HUES48 (cell line): ENCODE measurements around the gene AMBRA1.

Experiments used
- H3K27ac ChIP-seq: one replicate; pipeline ENCODE4 v1.7.0; 2013; ENCODE audit warnings: low read depth, low read length, inconsistent platforms
- H3K27me3 ChIP-seq: 2 replicates; pipeline ENCODE4 v1.6.1; 2013; ENCODE audit warnings: mild to moderate bottlenecking, low read length; ENCODE audit not compliant: control insufficient read depth, insufficient read depth
- H3K36me3 ChIP-seq: 2 replicates; pipeline ENCODE4 v1.6.1; 2013; ENCODE audit warnings: low read length; ENCODE audit not compliant: control insufficient read depth, insufficient read depth
- H3K4me1 ChIP-seq: 2 replicates; pipeline ENCODE4 v1.6.1; 2013; ENCODE audit warnings: mild to moderate bottlenecking, low read length; ENCODE audit not compliant: control insufficient read depth, insufficient read depth
- H3K4me3 ChIP-seq: 2 replicates; pipeline ENCODE4 v1.5.1; 2013; ENCODE audit warnings: mild to moderate bottlenecking, low read depth, low read length
- H3K9ac ChIP-seq: 2 replicates; pipeline ENCODE4 v1.6.1; 2013; ENCODE audit warnings: mild to moderate bottlenecking, low read depth, low read length, moderate library complexity
- H3K9me3 ChIP-seq: 2 replicates; pipeline ENCODE4 v1.6.1; 2013; ENCODE audit warnings: low read length; ENCODE audit not compliant: control insufficient read depth, insufficient read depth

AMBRA1 gene

GRCh38 chr11:46471943-46472661 lies 121.7 kb downstream of the AMBRA1 start:
- Histone ChIP-seq H3K4me3 (no peak overlapping the region), H3K27ac (no peak overlapping the region), H3K9me3 (no peaks in the 10 kb centered on the region), H3K27me3 (no peaks in the 10 kb centered on the region), H3K36me3 (peaks cover 5% of the 10 kb centered on the region; the same call in 1 of the 2 replicates), H3K4me1 (no peaks in the 10 kb centered on the region), H3K9ac (no peak overlapping the region)

GRCh38 chr11:46469926-46470325 lies 123.9 kb downstream of the AMBRA1 start:
- H3K36me3 ChIP-seq: peaks cover 5% of the 10 kb centered on the region; the same call in 1 of the 2 replicates
- no peak overlapping the region for H3K4me3 ChIP-seq
- H3K9me3 ChIP-seq: no peaks in the 10 kb centered on the region
- no peak overlapping the region for H3K27ac ChIP-seq
- H3K4me1 ChIP-seq: peaks cover 10% of the 10 kb centered on the region
- no peak overlapping the region for H3K9ac ChIP-seq
- H3K27me3 ChIP-seq: no peaks in the 10 kb centered on the region

DNA sequence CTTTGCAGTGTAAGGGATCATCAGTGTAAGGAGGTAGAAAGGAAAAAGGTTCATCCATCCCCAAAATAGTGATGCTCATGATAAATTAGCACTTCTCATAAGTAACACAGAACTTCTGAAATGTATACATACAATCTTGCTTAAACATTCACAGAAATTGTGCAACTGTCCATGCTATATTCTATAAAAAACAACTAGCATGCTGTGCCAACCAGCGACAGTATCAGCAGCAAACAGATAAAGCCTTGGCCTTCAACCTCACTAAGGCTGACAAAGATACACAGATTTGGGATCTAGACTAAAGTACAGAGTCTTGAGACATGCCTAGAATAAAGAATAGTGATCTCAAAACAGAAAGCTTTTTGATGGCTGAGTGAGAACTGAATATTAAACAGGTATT lies 128.1 kb downstream of the AMBRA1 start:
- H3K4me3 ChIP-seq: no peak overlapping the region
- no peaks in the 10 kb centered on the region for H3K9me3 ChIP-seq
- no peak overlapping the region for H3K9ac ChIP-seq
- H3K36me3 ChIP-seq: peaks cover 5% of the 10 kb centered on the region; the same call in 1 of the 2 replicates
- no peaks in the 10 kb centered on the region for H3K27me3 ChIP-seq
- H3K27ac ChIP-seq: peak overlapping the region; percentile 24
- H3K4me1 ChIP-seq: peaks cover 24% of the 10 kb centered on the region

DNA sequence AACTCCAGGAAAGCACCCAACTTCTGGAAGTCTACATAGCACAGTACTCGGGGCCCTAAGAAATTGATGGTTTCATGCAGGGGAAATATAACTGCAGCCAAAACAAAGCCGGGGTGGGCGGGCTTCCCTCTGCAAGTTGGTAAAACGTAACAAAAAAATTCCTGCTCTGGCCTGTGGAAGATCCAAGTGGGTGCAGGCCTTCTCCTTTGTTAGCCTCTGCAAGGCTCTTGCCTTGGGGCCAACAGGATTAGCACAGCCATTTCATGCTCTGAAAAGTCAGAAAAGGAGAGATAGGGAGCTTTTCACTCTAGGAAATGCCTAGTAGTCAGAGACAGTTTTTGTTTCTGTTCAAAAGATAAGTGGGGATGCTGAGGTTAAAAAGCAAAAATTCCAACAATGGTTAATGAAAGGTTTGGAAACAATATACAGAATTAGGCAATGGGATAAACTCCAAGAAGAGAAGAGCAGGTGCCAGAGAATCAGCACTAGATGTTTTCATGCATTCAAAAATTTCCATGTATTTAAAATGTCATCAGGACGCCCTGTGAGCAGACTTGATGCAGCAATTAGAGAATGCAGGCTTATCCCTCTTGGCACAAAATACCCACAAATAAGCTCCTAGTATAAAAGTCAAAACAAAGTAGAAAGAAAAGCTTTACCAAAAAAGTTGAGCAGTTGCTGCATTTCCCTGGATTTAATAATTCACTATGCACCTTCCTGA lies 130.0 kb downstream of the AMBRA1 start:
- Histone ChIP-seq H3K4me1 (peaks cover 24% of the 10 kb centered on the region), H3K9ac (no peak overlapping the region), H3K9me3 (no peaks in the 10 kb centered on the region), H3K36me3 (peaks cover 5% of the 10 kb centered on the region; the same call in 1 of the 2 replicates), H3K4me3 (no peak overlapping the region), H3K27me3 (no peaks in the 10 kb centered on the region), H3K27ac (peak overlapping the region; percentile 60)

DNA sequence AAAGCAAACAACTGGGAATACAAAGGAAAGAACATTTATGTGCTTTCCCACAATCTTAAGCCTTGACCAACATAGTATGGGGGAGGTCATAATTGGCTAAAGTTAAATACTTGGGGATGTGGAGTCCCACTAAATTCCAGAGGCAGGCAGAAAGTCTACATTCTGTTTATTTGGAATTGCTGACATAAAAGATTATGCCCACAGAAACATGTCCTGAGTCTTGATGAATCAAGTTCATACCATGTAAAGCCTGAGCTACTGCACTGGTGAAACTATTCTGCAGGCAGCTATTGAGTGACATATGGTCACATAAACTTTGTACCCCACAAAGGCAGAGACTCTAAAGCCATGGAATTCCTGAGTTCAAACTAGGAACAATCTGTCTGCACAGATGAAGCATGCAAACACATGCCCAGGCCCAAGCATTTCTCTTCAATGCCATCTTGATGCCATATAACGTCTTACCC lies 132.3 kb downstream of the AMBRA1 start:
- Histone ChIP-seq H3K4me3 (no peak overlapping the region), H3K27me3 (no peaks in the 10 kb centered on the region), H3K27ac (no peak overlapping the region), H3K9ac (no peak overlapping the region), H3K36me3 (no peaks in the 10 kb centered on the region), H3K4me1 (peaks cover 43% of the 10 kb centered on the region), H3K9me3 (no peaks in the 10 kb centered on the region)

DNA sequence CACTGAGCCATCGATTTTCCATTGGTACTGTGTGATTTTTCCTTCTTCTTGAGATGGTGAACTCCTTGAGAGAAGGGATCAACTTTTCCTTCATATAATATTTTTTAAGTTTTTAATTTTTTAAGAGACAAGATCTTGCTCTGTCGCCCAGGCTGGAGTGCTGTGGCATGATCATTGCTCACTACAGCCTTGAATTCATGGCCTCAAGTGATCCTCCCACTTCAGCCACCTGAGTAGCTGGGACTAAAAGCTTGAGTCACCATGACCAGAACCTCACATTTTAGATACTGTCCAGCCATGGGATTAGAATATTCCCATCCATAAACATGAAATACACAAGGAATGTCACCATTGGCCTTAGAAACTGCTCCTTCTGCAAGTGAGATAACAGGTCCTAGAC lies 135.3 kb downstream of the AMBRA1 start:
- H3K36me3 ChIP-seq: no peaks in the 10 kb centered on the region
- no peak overlapping the region for H3K9ac ChIP-seq
- H3K4me3 ChIP-seq: no peak overlapping the region
- H3K9me3 ChIP-seq: no peaks in the 10 kb centered on the region
- no peaks in the 10 kb centered on the region for H3K27me3 ChIP-seq
- H3K4me1 ChIP-seq: peaks cover 33% of the 10 kb centered on the region
- H3K27ac ChIP-seq: no peak overlapping the region

- Histone ChIP-seq H3K4me1 (peaks cover 34% of the 10 kb centered on the region), H3K27me3 (no peaks in the 10 kb centered on the region), H3K9ac (no peak overlapping the region), H3K9me3 (no peaks in the 10 kb centered on the region), H3K27ac (no peak overlapping the region), H3K4me3 (no peak overlapping the region), H3K36me3 (no peaks in the 10 kb centered on the region)
Observed at GRCh38 chr11:46457659-46458424, 136.0 kb downstream of the AMBRA1 start.

DNA sequence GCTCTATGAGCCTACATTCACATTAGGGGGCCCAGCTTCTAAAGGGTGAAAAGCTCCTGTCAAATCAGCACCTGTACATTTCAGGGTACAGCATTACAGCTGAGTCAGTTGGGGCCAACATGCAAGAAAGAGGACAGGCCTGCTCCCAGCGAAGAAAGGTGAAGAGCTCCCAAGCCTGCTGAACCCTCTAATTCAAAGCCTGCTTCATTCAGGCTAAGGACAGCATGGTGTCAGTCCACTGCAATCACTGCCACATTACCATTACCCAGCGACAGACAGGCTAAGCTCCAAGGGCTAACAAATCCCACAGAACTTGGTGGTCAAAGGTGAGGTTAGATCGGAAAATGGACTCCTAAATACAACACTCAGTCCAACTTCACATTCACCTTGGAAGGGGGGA lies 136.8 kb downstream of the AMBRA1 start:
- no peaks in the 10 kb centered on the region for H3K36me3 ChIP-seq
- H3K9me3 ChIP-seq: no peaks in the 10 kb centered on the region
- H3K4me1 ChIP-seq: peaks cover 41% of the 10 kb centered on the region
- peak overlapping the region; percentile 78 for H3K27ac ChIP-seq
- no peak overlapping the region for H3K4me3 ChIP-seq
- H3K9ac ChIP-seq: no peak overlapping the region
- H3K27me3 ChIP-seq: no peaks in the 10 kb centered on the region

DNA sequence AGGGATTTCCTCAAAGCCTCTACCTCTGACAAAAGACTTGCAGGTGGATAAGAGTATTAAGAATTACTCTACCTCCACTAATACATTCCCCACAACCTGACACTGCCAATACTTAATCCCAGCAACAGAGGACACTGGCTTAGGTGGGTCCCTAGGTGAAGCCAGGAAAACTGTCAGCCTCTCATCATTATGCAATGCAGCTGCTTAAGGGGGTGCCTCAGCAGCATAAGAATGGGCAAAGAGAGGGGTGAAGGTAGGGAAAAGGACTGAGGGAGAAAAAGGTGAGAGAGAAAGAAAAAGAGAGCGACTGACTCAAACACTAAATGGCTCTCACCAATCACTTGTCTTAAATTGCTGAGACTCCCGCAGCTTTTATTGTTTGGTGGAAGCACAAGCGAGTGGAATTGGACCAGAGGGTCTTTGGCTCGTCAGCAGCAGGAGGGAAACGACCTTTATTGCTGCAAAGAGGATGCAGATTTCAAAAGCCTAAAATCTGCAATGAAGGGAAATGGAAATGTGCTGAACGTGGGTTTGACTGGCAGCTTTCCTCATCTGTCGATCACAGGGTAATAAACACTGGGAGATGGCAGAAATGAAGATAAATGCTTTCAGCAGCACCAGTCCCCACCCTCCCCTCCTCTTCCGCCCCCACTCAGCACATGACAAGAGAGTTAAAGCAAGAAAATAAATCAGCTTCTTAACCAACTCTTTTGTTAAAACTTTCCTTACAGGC lies 137.4 kb downstream of the AMBRA1 start:
- H3K36me3 ChIP-seq: no peaks in the 10 kb centered on the region
- H3K9ac ChIP-seq: no peak overlapping the region
- H3K4me1 ChIP-seq: peaks cover 46% of the 10 kb centered on the region
- no peaks in the 10 kb centered on the region for H3K27me3 ChIP-seq
- peak overlapping the region; percentile 78 for H3K27ac ChIP-seq
- no peak overlapping the region for H3K4me3 ChIP-seq
- no peaks in the 10 kb centered on the region for H3K9me3 ChIP-seq

GRCh38 chr11:46455834-46456233 lies 138.0 kb downstream of the AMBRA1 start:
- H3K36me3 ChIP-seq: no peaks in the 10 kb centered on the region
- no peak overlapping the region for H3K4me3 ChIP-seq
- H3K27ac ChIP-seq: peak overlapping the region; percentile 78
- H3K9ac ChIP-seq: no peak overlapping the region
- no peaks in the 10 kb centered on the region for H3K9me3 ChIP-seq
- H3K4me1 ChIP-seq: peaks cover 51% of the 10 kb centered on the region
- H3K27me3 ChIP-seq: no peaks in the 10 kb centered on the region
